Activated CD4-positive, CD25-positive, alpha-beta regulatory T cell treated with anti-CD3 and anti-CD28 coated beads, Interleukin-2, amount 50 U/mL, for 72 hours (primary cell): ENCODE data around the gene MLST8.
A peak's percentile ranks its signal among the peaks of the same experiment; 100 is the strongest.

Experiments
- DNase-seq: peaks from one replicate; pipeline ENCODE4 v3.0.0; 2021

The MLST8 gene, protein sequence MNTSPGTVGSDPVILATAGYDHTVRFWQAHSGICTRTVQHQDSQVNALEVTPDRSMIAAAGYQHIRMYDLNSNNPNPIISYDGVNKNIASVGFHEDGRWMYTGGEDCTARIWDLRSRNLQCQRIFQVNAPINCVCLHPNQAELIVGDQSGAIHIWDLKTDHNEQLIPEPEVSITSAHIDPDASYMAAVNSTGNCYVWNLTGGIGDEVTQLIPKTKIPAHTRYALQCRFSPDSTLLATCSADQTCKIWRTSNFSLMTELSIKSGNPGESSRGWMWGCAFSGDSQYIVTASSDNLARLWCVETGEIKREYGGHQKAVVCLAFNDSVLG

DNA sequence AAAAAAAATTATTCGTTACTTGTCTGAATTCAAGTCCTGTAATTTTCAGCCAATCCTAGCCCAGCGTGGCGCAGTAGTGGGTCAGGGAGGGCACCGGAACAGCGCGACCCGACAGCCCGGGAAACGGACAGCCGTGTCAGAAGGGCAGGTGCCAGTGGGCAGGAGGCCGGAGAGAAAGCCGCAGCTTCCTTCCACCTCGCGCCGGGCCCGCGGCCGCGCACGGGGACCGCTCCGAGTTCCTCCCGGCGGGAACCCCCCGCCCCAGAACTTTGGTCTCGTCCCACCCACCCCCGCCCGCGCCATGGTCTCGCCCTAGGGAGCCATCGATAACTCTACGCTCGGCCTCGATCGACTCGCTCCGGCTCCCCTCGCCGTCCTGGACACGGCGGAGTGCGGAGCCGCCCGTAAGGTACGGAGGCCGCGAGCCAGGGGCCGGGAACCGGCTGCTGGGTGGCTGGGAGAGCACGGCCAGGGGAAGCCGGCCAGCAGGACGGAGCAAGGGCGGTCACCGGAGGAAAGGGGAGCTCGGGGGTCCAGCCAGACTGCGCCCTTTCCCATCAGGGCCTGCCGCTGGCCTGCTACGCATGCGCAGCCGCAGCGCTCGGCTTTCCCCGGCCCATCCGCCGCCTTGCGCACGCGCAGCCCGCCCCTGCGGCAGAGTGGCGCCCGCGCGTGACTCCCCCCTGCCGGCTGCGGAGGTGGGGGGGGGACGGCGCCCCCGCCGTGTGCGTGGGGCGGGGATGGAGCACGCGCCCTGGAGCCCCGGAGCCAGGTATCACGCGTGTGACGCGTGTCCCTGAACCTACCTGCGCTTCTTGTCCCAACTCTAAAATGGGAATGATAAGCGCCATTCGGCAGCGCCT is at the start of gene MLST8:
TSS of gene MLST8 (plus strand) at position 351 of the 863 bp plus-strand sequence. CDS start 632 bp downstream, outside the sequence.
- peak; percentile 93 for DNase-seq

DNA sequence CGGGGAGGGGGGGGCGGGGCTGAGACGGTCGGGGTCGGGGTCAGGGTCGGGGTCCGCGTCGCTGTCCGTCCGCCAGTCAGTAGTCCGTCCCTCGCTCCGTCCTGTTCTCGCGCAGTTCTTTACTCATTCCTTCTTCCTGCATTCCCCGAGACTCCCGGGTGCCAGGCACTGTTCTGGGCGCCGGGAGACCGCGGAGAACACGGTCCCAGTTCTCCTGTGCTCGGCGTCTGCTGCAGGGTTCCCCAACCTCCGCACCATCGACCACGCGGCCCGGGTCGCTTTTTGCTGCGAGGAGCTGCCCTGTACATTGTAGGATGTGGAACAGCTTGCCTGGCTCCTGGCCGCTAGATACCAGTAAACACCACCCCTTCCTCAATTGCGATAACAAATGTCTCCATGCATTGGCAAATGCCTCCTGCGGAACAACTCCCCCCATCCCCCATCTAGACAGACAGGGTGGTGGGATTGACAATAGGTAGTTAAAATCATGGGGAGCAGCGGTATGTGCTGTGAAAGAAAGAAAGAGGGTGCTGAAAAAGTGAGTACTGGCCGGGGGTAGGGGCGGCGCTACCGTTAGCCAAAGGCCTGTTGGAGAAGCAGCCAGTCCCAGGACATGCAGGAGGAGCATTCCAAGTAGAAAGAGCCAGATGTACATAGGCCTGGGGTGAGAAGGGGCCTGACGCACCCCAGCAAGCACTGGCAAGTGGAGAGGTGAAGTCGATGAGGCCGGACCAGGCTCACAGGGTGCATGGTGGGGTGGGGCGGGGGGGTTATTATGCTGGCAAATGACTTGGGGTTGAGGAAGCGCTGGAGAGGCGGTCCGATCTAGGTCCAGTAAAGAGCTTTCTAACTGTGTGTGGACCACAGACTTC is 49.0 kb upstream of the MLST8 start:
- DNase-seq = no peak

DNA sequence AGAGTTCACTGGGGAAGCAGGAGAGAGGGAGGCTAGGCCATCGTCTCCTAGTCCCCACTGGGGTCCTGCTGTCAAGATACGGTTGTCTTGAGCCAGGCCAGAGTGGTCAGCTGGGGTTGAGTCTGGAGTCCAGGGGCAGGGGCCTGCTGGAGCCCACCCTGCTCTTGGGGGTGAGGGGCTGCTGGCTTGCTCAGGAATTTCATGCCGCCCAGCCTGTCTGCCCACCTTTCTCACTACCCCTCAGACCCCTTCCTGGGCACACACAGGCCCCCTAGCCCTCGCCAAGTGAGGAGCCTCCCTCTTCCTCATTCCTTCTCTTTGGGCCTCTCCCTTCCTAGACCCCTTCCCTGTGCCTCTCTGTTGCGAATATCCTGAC is 48.4 kb upstream of the MLST8 start:
- no peak for DNase-seq

DNA sequence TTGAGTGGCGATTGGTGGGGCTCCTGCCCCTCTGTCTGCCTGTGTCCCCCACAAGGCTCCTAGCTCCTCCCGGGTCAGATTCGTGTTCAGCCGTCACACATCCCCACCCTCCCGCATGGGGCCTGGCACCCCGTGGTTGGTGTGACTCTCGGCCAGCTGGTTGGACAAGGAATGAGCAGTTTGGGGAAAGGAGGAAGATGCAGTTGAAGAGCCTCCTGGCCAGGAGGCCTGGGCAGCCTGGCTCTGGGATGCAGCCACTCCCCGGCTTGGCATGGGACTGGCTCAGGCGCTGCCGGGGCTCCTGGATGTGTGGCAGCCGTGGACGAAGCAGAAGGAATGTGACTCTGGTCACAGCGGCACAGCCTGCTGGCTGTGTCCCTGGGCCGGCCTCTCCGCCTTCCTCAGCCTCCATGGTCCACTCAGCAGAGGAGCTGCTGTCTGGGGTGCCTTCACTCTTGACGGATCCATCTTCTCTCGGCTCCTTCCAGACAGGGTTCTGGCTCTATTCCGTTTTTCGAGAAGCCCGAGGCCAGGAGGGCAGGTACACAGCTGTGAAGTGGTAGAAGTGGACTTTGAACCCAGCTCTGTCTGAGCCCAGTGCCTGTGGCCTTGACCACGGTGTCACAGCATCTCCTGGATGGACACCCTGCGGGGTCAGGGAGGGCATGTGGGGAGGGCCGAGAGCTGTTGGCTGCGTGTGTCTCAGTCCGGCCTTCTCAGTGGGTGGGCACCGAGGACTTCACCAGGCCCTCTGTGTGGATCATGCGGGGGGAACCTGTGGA is 47.6 kb upstream of the MLST8 start:
- DNase-seq = no peak

DNA sequence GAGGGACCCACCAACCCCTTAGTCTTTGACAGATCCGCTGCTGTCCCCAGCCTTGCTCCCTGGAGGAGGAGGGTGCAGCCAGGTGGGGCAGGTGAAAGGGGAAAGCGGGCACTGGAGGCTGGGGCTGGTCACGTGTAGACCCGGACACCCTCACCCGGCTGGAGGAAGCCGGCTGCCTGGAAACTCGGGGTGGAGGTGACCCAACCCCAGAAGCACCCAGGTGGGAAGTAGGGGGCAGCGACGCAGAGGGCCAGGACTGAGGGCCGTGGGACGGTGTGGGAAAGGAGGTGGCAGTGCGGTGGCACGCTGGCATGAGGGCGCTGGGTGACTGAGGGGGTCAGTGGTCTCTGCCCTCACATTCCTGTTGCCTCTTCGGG is 47.0 kb upstream of the MLST8 start:
- no peak for DNase-seq

DNA sequence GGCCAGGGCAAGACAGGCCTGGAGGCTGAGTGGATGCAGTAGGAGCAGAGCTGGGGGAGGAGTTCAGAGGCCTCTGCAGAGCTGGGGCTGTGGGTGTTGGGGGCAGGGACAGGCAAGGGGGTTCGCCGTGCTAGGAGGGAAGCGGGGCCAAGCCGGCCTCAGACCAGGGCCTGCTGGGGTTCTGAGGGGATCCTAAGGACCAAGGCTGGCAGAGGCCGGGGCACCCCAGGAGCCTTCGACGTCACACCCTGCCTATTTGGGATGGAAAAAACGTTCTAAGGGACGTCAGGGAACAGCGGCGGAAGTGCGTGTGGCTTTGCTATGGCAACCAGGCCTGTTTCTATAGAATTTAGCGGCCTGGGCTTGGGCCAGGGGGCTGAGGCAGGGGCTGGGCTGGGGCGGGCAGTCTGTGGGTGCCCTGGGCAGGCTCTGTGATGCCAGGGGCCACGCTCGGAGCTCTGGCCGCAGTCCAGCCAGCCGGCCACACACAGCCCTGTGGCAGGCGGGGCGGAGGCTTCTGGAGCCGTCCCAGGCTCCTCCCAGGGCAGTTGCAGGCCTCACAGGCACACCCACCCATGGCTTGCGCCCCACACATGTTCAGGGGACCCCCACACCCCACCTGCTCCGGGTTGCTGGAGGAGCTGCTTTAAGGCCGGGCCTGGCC is 45.9 kb upstream of the MLST8 start:
- DNase-seq = no peak

DNA sequence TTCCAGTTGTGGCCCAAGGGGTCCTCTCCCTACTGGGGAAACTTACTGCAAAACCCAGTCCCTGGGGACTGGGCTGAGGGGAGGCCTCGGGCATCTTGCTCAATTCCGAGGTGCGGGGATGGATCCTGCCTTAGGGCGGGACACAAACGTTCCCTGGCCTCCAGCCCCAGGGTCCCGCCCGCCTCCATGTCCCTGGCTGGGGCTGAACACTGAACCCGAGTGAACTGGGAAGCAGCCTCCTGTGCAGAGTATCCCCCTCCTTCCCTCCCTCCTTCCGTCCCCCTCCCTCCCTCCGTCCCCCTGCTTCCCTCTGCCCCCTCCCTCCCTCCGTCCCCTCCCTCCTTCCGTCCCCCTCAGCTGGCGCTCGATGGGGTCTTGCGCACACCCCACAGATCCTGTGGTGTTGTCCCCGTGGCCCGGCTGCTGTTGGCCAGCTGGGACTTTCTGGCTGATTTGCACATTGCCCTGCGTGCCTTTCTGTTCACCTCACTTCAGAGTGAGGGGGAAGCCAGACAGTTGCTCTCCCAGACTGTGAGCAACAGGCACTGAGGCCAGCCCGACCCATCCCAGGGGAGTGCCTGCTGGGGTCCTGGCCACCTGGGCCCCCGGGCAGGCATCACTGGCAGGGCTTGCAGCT is 44.2 kb upstream of the MLST8 start:
- DNase-seq = no peak

DNA sequence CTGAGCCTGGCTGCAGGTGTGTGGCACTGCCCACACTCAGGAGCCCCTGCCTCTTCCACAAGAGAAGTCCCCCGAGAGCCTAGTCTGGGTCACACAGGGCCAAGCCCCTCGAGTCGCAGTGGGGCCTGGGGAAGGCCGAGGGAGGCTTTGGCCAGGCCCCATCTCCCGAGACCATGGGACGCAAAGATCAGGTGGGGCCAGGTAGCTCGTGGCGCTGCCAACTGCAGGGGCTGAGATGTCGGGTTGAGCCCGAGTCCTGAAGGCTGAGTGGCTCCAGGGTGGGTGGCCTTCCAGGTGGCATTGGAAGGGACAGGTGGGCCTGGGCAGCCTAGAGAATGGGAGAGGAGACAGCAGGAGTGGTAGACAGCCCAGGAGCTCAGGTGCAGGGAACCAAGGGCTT is 43.3 kb upstream of the MLST8 start:
- DNase-seq = no peak

DNA sequence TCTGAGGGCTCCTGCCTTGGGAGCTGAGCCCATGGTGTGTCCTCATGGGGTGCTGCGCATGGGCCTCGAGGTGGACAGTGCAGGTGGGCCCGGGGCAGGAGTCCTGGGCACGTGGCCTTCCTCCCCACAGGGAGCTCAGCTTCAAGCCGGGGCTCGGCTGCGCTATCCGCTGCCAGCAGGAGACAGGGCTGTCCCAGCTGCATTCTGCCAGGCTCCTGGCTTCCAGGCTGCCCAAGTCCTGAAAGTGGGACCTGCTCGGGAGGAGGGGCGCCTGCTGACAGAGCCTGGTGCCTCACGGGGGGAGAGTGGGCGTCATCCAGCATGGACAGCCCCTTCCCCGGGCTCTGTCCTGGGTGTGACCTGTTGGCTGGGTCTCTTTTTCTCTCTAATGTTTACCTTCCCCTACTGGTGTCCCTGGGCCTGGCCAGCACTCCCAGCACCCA is 42.6 kb upstream of the MLST8 start:
- DNase-seq = no peak

DNA sequence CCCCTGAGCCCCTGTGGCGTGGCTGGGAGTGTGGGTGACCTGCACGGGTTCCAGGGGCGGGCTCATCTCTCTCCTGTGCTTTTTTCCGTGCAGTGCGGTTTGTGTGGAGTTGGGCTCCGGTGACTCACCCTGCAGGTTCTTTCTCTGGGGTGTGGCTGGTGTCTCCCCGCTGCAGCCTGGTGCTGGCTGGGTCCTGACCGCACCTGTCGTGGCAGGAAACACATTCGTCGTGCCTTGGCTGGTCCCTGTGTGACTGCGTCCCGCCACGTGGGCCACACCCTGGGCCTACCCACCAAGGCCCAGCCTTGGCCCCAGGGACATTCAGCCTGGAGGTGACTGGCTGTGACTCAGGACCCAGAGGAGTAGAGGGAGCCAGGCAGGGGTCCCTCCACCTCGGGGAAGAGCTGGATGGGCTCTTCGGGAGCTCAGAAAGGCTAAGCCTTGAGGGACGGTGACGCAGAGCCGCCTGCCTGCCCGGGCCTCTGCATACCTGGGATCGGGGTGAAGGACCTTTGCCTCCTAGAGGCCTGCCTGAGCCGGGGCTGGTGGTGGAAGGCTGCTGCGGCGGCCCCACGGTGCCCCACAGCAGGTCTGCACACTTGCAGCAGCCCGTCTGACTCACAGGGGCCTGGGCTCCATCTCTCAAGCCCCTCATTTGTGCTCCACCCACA is 41.9 kb upstream of the MLST8 start:
- DNase-seq = no peak

DNA sequence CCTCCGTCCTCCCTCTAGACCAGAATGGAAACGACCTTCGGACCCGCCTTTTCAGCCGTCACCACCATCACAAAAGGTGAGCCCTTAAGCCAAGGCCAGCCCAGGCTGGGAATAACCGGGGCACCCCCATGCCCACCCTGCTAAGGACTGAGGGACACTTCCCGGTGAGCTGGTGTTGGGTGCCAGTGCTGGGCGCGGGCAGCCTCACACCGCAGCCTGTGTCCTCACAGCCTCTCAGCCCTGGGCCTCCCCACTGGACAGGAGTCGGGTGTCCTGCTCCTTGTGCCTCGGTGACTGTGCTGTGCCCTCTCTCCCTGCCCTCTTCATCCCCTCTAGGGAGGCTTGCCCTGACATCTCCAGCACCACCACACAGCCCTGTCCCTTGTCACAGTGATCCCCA is 39.4 kb upstream of the MLST8 start:
- DNase-seq = no peak

DNA sequence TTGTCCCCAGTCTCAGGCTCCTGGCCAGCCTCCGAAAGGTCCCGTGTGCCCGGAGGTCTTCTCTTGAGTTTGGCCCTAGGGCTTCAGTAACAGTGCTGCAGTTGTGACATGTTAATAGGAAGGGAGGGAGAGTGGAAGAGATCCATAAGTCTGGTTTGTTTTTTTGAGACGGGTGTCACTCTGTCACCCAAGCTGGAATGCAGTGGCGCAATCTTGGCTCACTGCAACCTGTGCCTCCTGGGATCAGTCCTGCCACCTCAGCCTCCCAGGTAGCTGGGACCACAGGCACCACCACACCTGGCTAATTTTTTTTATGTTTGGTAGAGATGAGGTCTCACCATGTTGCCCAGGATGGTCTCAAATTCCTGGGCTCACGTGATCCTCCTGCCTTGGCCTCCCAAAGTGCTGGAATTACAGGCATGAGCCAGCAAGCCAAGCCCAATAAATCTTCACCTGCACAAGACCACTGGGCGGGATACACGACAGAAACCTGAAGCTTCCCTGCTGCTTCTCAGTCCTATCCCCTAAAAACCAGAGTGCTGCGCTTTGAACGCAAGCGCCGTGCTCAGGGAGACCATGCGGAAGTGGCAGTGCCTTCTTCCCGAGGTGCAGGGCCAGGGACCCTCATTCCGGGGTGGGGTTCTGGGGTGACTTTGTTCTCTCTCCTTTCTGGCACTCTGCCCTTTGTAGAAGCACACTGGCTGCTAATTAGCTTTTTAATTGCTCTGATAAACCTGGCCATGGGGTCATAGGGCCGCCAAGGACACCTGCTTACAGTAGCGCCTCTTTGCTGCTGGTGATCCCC is 38.8 kb upstream of the MLST8 start:
- no peak for DNase-seq

DNA sequence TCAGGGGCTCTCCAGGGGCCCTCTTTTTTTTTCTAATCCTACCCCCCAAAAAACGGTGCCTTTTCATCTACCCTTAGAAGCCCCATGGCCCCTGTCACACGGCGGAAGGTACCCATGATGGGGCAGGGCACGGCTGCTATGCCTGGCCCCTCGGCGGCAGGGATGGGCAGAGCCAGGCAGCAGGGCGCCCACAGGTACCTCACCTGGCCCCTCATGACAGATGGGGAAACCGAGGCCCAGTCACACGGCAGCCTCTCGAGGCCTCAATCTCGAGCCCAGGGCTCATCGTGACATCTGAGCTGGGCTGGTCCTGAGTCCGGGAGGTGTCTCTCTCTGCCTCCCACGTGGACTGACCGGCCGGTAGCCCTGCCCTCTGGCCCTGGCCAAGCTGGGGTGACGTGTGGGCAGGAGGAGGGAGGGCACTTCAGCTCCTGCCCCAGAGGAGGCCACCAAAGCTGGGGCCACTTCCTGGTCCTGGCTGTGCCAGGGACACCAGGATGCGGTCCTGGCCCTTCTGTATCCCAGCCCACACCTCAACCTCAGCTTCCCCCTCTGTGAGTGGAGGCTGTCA is 38.1 kb upstream of the MLST8 start:
- no peak for DNase-seq

DNA sequence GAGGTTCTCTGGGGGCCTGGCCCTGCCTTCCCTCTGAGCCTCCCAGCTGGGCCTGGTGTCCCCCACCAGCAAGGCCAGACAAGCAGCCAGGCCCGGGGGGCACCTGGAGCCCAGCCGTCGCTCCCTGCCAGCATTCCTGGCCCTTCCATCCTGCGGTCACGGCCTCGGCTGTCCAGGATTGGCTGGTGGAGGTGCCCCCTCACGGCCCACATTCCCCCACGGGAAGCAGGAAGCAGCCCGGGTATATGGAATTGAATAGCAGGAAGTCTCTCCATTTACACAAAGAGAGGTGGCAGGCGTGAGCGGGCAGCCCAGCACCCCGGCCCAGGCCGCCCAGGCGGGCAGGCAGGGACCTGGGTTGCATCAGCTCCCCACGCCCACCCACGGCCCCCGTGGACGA is 35.2 kb upstream of the MLST8 start:
- DNase-seq = no peak

DNA sequence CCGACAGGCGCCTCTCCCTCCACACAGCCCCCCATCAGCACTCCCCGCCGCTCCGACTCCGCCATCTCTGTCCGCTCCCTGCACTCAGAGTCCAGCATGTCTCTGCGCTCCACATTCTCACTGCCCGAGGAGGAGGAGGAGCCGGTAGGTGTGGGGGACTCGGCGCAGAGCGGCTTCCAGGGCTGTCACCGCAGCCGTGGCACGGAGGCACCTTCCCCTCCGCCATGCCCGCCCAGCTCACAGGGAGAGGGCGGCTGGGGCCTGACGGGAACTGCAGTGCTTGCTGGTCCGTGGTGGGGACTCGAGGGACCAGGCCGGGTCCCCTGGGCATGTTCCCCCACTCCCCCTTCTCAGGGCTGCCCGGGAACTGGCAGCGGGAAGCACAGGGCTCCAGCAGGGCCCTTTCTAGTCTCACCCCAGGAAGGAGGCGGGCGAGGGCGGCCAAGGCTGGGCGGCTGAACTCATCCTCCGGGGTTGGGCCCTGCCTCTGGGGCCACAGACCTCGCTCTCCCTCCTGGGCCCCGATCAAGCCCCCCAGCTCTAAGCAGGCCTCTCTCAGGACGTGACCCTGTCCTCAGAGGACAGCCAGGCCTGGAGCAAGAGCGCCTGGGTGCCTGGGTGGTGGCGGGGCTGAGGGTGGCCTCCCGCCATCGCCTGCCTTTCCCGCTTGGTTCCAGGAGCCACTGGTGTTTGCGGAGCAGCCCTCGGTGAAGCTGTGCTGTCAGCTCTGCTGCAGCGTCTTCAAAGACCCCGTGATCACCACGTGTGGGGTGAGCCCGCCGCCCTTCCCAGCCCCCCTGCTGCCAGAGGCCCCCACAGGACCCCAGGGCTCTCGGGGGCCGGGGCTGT is 34.4 kb upstream of the MLST8 start:
- no peak for DNase-seq

DNA sequence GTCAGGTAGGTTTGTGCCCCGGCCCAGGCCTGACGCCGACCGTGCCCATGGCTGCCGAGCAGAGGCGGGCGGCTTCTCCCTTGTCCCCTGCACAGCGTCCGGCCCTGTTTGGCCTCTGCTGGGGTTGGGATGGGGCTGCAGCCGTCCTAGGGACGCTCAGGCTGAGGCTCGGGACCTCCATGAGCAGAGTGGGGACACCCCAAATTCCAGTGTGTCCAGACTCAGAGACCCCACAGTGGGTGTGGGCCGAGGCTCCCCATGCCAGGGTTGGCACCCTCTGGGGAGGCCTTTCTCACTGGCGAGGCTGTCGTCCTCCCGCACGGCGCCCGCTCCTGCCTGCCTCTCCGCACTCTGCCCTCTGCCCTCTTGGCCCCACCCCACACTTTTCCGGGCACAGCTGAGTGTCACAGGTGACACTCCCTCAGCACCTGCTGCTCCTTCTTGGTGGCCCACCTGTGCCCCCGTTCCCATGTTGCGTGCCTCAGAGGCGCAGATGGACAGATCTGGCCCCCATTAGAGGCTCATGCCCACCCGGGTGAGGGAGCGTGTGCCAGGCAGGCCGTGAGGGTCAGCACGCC is 33.6 kb upstream of the MLST8 start:
- DNase-seq = no peak

DNA sequence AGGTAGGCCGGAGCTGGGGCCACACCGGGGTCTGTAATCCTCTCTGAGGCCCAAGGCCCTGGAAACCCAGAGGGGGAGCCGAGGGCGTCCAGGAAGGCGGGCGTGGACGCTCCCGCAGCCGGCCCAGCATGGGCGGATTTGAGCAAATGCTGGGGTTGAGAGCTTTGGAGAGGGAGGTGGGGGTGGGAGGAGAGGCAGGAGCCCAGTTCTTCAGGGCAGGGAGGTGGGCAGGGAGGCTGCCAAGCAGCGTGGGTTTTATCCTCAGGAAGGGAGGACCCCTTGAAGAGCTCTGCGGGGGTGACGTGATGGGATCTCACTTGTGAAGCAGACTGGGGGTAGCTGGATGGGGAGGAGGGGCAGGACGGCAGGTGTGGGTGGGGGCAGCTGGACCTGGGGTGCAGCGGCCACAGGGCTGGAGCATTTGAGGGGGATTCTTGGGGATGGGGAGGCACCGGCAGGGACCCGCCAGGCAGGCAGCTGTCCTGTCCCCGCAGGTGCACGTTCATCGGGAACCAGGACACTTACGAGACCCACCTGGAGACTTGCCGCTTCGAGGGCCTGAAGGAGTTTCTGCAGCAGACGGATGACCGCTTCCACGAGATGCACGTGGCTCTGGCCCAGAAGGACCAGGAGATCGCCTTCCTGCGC is 32.4 kb upstream of the MLST8 start:
- DNase-seq = no peak

DNA sequence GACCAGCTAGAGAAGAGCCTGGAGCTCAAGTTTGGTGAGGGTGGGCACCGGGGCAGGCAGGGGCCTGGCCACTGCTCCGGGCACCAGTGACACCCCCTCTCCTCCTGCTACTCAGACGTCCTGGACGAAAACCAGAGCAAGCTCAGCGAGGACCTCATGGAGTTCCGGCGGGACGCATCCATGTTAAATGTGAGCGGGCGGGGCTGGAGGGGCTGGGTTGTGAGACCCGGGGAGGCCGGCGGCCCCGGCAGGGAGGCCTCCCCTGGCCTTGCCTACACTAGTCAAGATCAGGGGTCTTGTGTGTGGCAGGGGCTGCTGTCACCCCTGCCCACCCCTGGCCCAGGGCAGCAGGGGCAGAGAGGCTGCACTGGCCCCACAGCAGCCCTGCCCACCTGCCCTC is 31.9 kb upstream of the MLST8 start:
- DNase-seq = no peak
